Right ventricle myocardium superior (tissue), 1 donor: ENCODE measurements around the gene KCNK16. TPM values are rescaled to one million over a fixed set of nuclear protein-coding genes. Genes with fewer than 3 reads are reported as not detected.
"Not testable (repeated sequence)": the region's sequence is repeated elsewhere in the genome, so short reads cannot be mapped to it uniquely, and the experiment has no call there.

Experiments
- ATAC-seq: fragments of 200-7000 bp; cut with Tn5 transposase; one replicate; pipeline ENCODE4 v1.9.1; 2020; ENCODE audit warnings: mild to moderate bottlenecking; ENCODE audit not compliant: poor library complexity
- DNase-seq: peaks from one replicate; pipeline ENCODE4 v3.0.0-alpha.2; 2020
- intact Hi-C: fragments of 100-400 bp; cut with DNase I; formaldehyde crosslinking; loops from one replicate; pipeline ENCODE4 v1.11.2; 2022
- total RNA-seq: library from RNA; stranded (reverse); fragmentation: NEBNext Ultra II Directional; extraction: Animal tissue kit (Norgen Biotek cat#: 25700); gene quantifications from one replicate; pipeline ENCODE4 v1.2.1, GENCODE V29; 2021
- donor health status: DM: no; HTN: yes; CAD: no; lungs with severe emphysema.

KCNK16 gene
- total RNA-seq, 1 donor from 2014 or later: not detected

GRCh38 chr6:39294133-39294532 lies 28.4 kb downstream of the KCNK16 start:
- intact Hi-C loops: loop anchor here (10.0 kb wide), 1 partner anchor 209 kb away; no protein-coding TSS in a partner anchor
- DNase-seq: no peak
- ATAC-seq: no peak

- ATAC-seq (no peak), DNase-seq (no peak)
- intact Hi-C loops: loop anchor here (10.0 kb wide), 1 partner anchor 208 kb away; no protein-coding TSS in a partner anchor
Measured at GRCh38 chr6:39292637-39293036, 29.9 kb downstream of the KCNK16 start.

GRCh38 chr6:39289490-39289889 lies 33.0 kb downstream of the KCNK16 start:
- intact Hi-C loops: no loop called here
- ATAC-seq: no peak
- DNase-seq: no peak

- ATAC-seq (no peak), DNase-seq (no peak)
- intact Hi-C loops: no loop called here
Measured at GRCh38 chr6:39287601-39288000, 34.9 kb downstream of the KCNK16 start.

GRCh38 chr6:39286596-39286995 lies 35.9 kb downstream of the KCNK16 start:
- ATAC-seq, DNase-seq, intact Hi-C loops: not testable (repeated sequence)

GRCh38 chr6:39282774-39283173 lies 39.7 kb downstream of the KCNK16 start:
- ATAC-seq: no peak
- no peak for DNase-seq
- intact Hi-C loops: no loop called here

GRCh38 chr6:39281312-39281980 lies 41.1 kb downstream of the KCNK16 start:
- DNase-seq (no peak), ATAC-seq (no peak)
- intact Hi-C loops: no loop called here

GRCh38 chr6:39280247-39280731 lies 42.2 kb downstream of the KCNK16 start:
- ATAC-seq: peak; percentile 63
- DNase-seq: no peak
- intact Hi-C loops: no loop called here

GRCh38 chr6:39279539-39279938 lies 43.0 kb downstream of the KCNK16 start:
- intact Hi-C loops: no loop called here
- ATAC-seq (no peak), DNase-seq (no peak)

- ATAC-seq (no peak), DNase-seq (no peak)
- intact Hi-C loops: no loop called here
Measured at GRCh38 chr6:39276379-39276995, 46.0 kb downstream of the KCNK16 start.

GRCh38 chr6:39274903-39275302 lies 47.6 kb downstream of the KCNK16 start:
- intact Hi-C loops: no loop called here
- DNase-seq: no peak
- no peak for ATAC-seq

- intact Hi-C loops: no loop called here
- no peak for ATAC-seq
- DNase-seq: no peak
Measured at GRCh38 chr6:39274471-39274870, 48.0 kb downstream of the KCNK16 start.

- ATAC-seq (no peak), DNase-seq (no peak)
- intact Hi-C loops: no loop called here
Measured at GRCh38 chr6:39273406-39273821, 49.1 kb downstream of the KCNK16 start.

GRCh38 chr6:39269961-39270360 lies 52.5 kb downstream of the KCNK16 start:
- intact Hi-C loops: no loop called here
- no peak for DNase-seq
- ATAC-seq: no peak

- ATAC-seq (no peak), DNase-seq (no peak)
- intact Hi-C loops: no loop called here
Measured at GRCh38 chr6:39268721-39269120, 53.8 kb downstream of the KCNK16 start.

GRCh38 chr6:39268171-39268570 lies 54.3 kb downstream of the KCNK16 start:
- intact Hi-C loops: no loop called here
- no peak for ATAC-seq

GRCh38 chr6:39266782-39267355 lies 55.6 kb downstream of the KCNK16 start:
- intact Hi-C loops: no loop called here
- ATAC-seq: no peak
- DNase-seq: no peak

More at GRCh38 chr6:39268171-39268570, 54.3 kb downstream of the KCNK16 start:
- no peak for DNase-seq

- DNase-seq: no peak
- intact Hi-C loops: no loop called here
- no peak for ATAC-seq
Measured at GRCh38 chr6:39266375-39266774, 56.1 kb downstream of the KCNK16 start.
